SW 1271 (cell line): Measurements from ENCODE around the gene CPEB2.

Experiments used
- DNase-seq, 2 experiments: peaks; one replicate each; lab custom pipeline; 2025; lab: John Stamatoyannopoulos, UW

CPEB2 gene

DNA sequence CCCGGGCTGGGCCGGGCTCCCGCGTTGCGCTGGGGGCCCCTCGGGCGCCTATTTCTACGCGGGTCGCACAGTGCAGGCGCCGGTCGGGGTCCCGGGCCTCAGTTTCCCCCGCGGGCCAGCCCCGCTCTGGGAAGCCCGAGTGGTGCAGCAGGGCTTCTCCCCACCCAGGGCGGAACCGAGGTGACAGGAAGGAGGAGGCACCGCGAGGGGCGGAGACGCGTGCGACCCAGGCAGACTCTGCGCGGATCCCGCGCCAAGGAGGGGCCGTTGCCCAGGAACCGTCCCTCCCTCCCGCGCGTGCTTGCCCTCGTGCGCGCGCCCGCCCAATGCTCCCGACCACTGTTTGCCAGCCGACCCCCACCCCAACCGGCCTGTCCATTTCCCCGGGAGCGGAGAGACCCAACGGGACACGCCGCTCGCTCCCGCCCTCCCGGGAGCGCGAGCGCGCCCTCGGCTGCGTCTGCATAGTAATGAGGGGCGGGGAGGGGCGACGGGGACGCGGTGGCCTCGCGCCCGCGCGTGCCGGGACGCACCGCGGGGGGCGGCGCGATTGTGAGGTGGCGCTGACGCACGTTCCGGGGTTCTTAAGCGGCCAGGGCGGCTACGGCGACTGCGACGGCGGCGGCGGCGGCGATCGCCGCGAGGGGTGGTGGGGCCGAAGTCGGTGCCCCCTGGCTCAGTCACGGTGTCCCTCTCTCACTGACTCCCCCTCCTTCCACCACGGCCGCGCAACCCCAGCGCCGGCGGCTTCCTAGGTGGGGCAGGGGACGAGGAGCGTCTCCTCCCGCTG, at the start of gene CPEB2:
CPEB2 (plus strand) TSS at position 613 of the 790 bp plus-strand sequence. CDS start 193 bp downstream, outside the sequence.
- DNase-seq: peak; percentile 80 to 85

DNA sequence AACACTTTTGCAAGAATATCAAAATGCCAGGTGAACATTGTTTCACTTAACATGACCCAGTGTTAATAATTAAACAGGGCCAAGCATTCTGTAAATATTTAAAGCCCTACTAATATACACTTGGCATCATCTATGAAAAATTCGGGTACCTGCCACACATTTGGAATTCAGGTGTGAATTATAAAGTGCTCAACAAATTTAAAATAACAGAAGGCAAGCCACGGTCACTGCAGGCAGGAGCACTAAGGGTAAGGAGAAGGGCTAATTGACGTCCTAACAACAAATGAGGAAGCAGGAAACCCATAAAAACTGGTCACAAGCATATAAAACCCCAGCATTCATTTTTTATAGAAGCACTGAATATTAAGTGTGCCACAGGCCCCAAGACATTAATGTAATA, 43.8 kb upstream of the CPEB2 start:
- DNase-seq: no peak

DNA sequence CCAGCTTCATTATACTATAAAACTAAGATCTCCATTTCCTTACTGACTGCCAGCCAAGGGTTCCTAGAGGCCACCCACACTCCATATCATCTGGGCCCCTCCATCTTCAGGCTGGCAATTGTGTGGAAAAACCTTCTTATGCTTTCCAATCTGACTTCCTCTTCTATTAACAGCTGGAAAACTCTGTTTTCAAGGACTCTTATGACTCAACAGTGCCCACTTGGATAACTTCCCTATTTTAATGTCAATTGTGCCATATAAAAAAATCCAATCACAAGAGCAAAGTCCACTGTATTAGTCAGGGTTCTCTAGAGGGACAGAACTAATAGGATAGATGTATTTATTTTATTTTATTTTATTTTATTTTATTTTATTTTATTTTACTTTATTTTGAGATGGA, 41.0 kb upstream of the CPEB2 start:
- DNase-seq: no peak

DNA sequence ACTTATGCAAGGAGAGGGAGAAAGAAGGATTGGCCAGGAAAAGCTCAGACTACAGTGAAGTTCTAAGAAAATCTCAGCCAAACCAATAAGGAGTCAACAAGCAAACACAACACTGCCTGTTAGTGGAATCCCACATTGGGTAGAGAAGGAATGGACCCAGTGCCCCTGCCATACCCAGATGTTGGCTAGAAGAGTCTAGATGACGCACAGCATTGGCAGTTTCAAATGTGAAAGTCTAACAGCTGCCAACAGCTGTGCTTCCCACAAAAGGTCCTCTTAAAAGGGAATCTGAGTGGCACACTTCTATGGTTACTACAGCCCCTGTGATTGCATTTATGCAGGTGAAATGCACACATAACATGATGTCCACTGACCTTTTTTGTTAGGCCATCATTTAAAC, 37.2 kb upstream of the CPEB2 start:
- DNase-seq: no peak

DNA sequence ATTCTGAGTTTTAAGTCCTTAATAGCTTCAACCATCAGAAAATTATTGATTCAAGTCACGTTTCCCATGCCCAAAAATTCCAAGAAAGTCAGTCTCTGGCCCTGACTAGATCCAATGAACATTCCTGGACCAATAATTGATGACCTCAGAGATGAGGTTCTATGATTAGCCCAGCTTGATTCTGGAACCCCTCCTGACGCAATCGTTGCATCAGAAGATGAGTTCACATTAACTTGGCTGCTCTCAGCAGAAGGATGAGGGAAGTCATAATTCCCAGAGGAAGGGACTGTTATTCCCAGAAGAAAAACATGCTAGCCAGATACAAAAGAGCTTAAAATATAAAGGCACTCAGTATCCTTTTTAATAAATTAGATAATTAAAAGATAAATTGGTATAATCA, 34.3 kb upstream of the CPEB2 start:
- no peak for DNase-seq

DNA sequence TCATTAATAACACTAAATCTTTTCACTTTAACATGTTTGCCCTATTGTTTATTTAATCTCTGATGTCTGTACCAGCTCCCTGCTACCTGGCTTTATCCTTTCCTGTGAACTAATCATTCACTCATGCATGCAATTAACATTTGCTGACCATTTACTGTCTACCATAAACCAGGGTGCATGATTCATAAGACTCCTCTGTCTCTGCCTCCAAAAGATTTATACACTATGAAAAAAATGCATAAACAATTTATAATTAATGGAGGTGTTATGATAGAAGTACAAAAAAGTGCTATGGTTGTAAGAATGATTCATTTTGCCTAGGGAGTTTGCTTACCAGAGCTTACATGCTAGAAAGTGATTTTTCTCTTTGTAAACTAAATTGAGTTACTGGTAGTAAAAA, 24.5 kb upstream of the CPEB2 start:
- DNase-seq: no peak

DNA sequence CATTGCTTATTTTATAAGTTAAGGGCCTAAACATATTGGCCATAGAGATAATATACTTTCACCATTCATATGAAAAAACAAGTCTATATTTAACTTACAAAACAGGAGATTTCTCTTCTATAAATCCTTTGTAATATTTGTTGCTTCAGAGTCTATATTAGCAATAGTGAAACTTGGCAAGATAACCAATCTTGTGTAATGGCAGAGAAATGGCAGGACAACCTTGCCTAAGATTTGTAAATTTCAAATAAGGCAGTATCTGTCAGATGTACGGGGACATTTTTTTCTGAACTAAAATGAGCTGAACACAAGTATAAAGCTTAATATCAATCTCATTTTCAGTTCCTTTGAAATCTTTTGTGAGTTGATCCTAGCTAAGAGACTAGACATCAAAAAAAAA, 17.8 kb upstream of the CPEB2 start:
- DNase-seq: no peak

DNA sequence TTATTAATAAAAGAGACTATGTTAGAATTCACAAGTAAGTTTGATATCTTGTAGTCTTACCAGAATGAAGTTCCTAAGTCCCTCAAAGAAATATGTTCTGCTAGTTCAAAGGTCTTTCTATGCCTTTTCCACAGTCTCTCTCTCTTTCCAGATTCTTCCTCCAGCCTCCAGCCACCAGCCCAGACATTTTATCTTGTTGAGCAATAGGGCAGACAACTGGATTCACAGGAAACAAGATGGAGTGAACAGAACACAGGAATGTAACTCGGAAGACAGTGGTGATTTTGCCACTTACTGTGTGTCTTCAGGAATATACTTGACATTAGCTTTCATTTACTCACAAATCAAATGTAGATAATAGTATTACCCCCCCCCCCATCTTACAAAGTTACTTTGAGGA, 17.1 kb upstream of the CPEB2 start:
- no peak for DNase-seq

DNA sequence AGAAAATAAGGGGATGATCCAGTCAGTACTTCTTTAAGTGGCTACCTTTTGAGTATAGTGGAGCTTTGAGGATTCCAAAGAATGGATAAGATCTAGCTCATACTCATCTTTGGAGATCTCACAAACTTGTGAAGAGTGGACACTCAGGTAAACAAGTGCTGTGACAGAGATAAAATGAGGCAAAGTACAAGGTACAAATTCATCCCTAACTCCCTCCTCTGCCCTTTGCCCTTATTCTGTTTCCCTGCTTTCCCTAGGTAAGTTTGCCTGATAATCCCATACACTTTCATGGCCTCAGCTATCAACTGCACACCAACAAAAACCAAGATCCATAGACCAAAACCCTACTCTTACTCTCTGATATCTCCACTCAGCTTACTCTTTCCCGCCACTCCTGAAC, 16.4 kb upstream of the CPEB2 start:
- DNase-seq: no peak

DNA sequence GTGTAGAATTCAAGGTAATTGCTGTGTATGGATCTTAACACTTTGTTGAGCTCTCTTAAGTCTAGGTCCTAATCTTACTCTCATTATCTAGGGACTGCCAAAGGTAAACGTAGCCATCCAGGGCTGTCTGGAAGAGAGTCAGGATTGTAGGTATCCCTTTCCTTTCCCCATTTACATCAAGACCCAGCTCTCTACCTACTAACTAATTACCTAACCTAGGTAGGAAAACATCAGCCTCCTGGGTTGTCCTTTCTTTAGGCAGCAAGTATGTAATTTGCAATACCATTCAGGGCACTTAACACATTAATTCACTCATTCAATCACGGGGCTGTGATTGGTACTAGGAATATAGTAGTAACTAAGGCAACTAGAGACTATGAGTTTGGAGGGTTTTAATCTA, 15.2 kb upstream of the CPEB2 start:
- no peak for DNase-seq

DNA sequence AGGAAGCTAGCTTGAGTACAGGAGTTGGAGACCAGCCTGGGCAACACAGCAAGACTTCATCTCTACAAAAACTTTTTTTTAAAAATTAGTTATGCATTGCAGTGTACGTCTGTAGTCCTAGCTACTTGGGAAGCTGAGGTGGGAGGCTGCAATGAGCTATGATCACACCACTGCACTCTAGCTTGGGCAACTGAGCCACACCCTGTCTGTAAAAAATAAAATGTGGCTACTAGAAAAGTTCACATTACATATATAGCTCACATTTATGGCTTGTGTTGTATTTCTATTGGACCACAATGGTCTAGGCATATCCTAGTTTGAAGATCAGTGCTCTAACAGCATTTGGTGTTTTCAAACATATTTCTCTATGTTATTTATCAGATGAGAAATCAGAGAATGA, 11.8 kb upstream of the CPEB2 start:
- DNase-seq: no peak

DNA sequence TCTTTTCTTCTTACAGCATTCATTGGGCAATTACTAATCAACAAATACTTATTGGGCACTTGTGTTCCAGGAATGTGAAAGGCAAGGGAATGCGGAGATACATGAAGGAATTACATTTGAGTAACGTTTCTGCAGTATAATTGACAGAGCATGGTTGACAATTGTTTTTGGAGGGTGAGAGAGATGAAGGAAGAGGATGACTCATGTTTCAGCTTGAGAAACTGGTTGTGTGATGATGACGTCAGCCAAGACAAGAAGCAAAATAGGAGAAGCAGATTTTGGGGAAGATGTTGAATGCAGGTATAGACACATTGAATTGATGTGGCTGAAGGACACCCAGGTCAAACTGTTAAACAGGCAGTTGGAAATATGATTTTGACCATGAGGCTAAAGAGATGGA, 8.0 kb upstream of the CPEB2 start:
- DNase-seq: no peak

DNA sequence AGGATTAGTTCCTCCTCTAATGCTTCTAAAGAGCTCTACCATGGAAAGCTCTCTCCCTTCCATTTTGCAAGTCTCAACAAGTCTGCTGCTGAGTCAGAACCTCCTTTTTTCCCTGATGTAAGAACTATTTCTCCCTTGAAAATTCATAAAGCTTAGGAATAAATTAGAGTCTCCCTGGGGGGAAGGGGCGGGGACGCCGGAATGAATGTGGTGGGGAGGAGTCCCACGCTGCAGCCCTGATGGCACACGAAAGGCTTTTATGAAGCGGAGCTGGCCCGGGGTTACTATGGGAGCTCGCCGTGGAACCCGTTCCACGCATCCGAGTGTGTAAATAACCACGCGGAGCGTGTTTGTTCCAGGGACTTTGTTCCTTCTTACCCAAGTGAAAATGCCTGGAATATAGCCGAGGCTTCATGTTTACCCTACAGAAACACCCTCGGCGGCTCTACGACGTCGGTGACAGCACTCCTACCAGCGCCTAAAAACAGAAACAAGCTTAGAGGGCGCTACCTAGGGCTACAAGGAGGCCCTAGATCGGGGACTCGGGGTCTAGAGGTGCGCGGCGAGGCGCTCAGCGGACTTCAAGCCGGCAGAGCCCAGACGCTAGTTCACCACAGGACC, 923 bp upstream of the CPEB2 start:
- peak in 1 of 2 experiments; percentile 62 for DNase-seq

DNA sequence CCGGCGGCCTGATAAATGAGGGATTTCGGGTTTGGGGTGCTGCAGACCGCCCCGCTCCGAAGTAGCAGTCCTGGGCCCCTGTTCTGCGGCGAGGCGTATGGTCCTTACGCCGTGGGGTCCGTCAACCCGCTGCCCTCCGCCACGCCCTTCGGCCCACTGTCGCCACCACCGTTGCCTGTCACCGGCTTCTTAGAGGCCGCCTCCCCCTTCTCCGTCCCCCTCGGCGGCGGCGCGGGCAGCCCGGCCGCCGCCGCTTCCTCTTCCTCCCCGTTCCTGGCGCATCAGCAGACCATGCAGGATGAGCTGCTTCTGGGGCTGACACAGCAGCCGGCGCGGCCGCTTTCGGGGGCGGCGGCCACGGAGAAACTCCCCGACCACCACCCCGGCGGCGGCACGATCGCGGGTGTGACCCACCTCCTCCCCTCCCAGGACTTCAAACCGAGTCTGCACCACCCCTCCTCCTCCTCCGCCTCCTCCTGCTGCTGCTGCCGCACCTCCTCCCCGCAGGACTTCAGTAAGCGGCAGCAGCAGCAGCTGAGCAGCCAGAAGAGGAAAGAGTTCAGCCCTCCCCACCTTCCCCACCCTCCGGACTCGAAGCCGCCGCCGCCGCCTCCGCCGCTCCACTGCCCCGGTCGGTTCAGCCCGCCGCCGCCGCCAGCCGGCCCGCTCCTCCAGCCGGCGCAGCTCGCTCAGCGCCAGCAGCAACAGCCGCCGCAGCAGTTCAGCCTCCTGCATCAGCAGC, 549 bp downstream of the CPEB2 start:
- peak; percentile 29 to 72 for DNase-seq

DNA sequence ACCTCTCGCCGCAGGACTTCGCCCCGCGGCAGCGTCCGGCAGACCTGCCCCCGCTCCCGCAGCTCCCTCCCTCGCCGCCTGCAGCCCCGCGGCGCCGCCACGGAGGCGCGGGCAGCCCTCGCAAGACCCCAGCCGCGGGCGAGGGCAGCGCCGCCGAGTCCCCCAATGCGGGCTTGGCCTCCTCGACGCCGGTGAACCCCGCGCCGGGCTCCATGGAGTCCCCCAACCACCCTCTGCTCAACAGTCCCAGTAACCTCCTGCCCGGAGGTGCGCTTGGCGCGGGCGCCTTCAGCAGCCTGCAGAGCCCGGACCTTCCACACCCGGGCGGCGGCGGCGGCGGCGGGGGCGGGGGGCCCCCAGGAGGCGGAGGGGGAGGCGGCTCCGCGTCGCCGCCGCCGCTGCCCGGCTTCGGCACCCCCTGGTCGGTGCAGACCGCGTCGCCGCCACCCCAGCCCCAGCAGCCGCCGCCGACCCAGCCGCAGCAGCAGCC, 1.2 kb downstream of the CPEB2 start:
- no peak for DNase-seq

DNA sequence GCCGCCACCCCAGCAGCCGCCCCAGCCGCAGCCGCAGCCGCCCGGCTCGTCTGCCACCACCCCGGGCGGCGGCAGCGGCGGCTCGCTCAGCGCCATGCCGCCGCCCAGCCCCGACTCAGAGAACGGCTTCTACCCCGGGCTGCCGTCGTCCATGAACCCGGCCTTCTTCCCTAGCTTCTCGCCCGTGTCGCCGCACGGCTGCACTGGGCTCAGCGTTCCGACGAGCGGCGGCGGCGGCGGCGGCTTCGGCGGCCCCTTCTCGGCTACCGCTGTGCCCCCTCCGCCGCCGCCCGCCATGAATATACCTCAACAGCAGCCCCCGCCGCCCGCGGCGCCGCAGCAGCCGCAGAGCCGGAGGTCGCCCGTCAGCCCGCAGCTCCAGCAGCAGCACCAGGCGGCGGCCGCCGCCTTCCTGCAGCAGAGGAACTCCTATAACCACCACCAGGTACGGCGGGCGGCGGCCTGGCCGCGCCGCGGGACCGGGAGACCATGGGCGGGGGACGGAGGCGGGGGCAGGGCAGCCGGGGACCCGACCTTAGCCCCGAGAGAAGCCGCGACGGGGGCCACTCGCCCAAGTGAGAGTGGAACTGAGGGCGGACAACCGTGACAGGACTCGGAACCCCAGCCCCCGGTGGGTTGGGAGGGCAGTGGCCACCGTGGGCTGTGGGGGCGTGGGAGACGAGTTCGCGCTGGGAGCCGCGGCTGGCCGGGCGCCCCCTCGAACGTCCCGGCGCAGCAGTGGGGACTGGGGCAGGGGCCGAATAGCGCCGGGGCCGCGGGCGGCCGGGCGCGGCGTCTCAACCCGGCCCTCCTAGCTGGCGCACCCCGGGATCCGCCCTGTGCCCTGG, 1.8 kb downstream of the CPEB2 start:
- DNase-seq: no peak

DNA sequence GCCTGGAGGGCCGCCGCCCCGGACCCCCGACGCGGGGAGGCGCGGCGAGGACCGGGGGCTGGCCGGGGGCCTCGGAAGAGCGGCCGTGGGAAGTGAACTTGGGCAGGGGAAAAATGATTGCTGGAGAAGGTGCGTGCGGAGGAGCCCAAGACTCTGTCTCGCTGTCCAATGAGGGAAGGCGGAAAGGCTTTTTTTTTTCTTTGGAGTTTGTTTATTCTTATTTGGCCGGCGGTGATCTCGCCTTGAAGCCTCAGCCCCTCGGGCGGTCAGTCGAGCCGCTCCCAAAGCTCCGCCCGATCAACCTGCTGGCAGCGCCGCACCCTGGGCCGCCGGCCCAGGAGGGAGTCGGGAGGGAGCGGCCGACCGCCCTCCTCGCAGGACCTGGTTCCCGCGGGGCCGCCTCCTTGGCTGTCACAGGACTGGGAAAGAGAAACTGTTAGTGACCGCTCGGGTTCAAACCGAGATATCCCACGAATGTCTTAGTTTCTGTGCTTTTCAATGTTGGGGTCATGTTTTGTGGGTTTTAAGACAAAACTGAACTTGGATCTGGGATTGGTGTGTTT, 2.5 kb downstream of the CPEB2 start:
- DNase-seq: peak in 1 of 2 experiments; percentile 56

DNA sequence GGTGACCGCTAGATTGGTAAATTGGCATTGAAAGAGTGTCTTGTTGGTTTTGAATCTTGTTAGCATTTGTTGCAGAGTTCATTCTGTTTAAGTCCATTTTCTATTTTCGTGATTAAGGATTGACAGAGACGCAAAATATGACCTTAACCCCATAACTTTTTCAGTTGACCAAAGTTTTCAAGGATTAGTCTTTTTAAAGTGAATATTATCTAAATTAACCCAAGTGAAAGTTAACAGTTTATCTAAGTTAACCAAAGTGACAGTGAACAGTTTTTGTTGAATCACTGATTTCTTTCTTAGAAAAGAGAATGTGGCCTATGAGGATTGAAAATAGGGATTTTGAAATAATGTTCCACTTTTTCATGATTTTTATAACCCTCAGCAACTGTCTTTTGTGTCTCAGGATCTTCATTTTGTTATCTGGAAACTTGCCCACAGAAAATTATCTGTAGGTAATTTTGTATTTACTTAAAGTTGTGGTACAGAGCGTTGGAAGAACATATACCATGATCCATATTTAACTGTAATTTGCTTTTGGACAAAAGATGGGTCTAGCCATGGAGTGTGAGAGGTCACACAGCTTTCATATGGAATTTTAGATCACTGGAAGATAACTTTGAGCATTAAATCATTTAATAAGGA, 3.3 kb downstream of the CPEB2 start:
- no peak for DNase-seq

DNA sequence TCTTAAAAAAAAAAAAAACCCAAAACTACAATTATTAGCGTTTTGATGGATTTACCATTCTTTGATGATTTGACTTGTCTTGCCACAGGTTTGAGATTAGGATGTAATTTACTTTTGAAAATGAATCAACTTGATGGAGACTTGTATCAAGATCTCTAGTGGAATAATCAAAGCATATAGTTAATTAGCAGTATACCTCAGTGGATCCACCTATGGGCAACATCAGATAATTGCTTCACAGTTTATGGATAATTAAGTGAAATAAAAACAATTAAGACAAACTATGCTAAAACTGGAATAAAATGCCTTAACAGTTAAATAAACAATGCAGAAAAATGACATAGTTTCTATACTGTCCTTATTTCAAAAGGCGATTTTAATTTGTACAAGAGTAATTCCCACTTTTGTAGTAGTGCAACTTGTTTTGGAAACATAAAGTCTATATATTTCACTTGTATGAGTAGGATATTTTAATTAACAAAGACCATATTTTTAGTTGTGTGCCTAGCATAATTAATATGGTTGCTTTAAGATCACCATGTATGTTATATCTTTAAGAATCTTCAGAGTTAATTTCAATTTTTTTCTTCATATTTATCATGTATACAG, 4.2 kb downstream of the CPEB2 start:
- peak in 1 of 2 experiments; percentile 50 for DNase-seq

DNA sequence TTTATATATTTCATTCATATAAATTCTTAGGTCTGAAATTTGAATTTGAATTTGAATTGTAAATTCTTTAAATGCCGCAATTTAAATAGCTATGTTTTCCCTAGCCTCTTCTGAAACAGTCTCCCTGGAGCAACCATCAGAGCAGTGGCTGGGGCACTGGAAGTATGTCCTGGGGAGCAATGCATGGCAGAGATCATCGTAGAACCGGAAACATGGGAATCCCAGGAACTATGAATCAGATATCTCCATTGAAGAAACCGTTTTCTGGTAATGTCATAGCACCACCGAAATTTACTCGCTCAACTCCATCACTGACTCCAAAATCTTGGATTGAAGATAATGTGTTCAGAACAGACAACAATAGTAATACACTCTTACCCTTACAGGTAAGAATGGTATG, 4.9 kb downstream of the CPEB2 start:
- no peak for DNase-seq
